GM18909 (cell line): Measurements from ENCODE around the gene CD19.
A peak's percentile ranks its signal among the peaks of the same experiment; 100 is the strongest.
"Not testable (repeated sequence)": the region's sequence is repeated elsewhere in the genome, so short reads cannot be mapped to it uniquely, and the experiment has no call there.

Source experiments
- ATAC-seq: cut with Tn5 transposase; IDR thresholded peaks from one replicate; pipeline ENCODE4 v1.9.1; 2021; ENCODE audit warnings: mild to moderate bottlenecking; ENCODE audit not compliant: unreplicated experiment, poor library complexity

The CD19 gene

DNA sequence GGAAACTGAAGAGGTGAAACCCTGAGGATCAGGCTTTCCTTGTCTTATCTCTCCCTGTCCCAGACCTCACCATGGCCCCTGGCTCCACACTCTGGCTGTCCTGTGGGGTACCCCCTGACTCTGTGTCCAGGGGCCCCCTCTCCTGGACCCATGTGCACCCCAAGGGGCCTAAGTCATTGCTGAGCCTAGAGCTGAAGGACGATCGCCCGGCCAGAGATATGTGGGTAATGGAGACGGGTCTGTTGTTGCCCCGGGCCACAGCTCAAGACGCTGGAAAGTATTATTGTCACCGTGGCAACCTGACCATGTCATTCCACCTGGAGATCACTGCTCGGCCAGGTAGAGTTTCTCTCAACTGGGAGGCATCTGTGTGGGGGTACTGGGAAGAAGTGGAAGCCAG lies 1.4 kb downstream of the CD19 start:
- ATAC-seq = no peak

DNA sequence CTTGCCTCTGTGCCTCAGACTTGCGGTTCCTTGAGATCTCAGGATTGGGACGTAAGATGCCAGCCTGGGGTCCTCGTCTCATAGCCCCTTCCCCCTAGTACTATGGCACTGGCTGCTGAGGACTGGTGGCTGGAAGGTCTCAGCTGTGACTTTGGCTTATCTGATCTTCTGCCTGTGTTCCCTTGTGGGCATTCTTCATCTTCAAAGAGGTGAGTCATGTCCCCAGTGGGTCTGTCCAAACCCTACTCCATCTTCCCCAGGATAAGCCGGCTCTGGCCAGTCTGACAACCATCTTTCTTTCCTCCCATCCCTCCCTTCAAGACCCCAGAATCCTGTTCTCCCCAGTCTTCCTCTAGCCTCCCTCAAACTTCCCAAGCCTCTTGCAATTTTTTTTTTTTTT lies 3.6 kb downstream of the CD19 start:
- ATAC-seq = no peak

DNA sequence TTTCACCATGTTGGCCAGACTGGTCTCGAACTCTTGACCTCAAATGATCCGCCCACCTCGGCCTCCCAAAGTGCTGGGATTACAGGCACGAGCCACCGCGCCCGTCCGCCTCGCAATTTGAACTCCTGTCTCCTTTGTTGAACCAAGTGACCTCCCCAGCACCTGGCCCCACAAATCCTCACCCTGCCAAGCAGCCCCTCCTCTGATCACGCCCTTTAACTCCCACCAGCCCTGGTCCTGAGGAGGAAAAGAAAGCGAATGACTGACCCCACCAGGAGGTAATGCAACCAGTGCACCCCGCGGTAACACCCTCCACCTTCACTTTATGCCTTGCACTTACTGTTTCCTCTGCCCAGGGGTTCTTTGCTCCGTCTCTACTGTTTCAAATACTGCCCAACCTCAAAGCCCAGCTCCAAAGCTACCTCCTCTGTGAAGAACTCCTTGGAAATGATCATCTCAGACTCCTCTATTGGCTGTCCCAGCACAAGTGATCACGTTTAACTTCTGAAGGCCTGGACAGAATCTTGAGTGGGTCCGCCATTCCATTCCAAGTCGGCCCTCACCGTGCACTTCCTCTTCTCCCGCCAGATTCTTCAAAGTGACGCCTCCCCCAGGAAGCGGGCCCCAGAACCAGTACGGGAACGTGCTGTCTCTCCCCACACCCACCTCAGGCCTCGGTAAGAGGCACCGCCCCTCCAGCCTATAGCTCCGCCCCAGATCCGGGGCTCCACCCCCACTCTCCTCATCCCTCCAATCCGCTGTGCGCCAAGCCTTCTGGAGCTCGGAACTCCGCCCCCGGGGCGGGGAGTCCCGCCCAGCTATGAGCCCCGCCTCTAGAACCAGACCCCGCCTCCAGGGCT lies 4.4 kb downstream of the CD19 start:
- peak; percentile 63 for ATAC-seq

DNA sequence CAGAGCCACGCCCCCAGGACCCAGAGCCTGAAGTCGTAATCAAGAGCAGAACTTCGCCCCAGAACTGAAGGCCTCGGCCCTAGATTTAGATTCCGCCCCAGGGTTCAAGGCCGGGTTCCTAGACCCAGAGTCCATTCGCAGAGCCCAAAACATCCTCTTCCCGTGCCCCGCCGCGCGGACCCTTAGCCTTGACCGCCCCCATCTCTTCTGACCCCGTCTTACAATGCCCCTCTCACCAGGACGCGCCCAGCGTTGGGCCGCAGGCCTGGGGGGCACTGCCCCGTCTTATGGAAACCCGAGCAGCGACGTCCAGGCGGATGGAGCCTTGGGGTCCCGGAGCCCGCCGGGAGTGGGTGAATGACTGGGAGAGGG lies 5.0 kb downstream of the CD19 start:
- no peak for ATAC-seq

DNA sequence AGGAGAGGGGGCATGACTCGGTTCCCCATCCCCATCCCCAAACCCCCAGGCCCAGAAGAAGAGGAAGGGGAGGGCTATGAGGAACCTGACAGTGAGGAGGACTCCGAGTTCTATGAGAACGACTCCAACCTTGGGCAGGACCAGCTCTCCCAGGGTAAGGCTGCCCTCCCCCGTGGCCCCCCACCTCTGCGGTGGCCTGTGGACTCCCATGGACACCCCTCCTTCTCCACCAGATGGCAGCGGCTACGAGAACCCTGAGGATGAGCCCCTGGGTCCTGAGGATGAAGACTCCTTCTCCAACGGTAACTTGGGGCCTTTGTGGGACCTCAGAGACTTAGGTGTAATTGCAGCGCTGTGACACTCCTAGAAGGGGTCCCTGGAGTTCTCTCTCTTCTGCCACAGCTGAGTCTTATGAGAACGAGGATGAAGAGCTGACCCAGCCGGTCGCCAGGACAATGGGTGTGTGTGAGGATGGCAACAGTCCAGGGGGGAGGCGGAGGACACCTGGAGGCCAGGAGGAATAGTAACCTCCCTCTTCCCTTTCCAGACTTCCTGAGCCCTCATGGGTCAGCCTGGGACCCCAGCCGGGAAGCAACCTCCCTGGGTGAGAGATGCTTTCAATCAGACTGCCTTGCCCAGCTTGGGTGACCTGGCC lies 5.6 kb downstream of the CD19 start:
- ATAC-seq = no peak

DNA sequence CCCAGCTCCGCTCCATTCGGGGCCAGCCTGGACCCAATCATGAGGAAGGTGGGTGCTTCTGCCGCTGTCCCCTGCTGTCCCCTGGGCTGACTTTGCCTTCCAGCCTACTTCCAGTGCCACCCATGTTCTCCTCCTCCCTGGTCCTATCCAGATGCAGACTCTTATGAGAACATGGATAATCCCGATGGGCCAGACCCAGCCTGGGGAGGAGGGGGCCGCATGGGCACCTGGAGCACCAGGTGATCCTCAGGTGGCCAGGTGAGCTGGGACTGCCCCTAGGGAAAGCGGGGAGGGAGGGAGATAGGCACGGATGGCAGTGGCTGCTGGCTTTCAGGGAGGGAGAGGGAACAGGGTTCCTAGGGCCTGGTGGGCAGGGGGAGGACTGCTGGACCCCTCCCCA lies 7.0 kb downstream of the CD19 start:
- ATAC-seq = no peak

DNA sequence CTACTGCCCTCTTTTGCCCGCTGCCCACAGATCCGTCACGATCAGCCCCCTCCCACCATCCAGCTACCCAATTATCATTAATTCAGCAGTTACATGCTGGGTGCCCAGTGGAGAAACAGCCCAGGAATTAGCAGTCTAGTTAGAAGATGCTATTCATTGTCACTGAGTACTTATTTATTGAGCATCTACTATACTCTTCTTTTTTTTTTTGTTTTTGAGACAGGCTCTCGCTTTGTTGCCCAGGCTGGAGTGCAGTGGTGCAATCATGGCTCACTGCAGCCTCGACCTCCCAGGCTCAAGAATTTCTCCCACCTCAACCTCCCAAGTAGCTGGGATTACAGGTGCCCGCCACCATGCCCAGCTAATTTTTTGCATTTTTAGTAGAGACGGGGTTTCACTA lies 8.1 kb downstream of the CD19 start:
- ATAC-seq = not testable (repeated sequence)

DNA sequence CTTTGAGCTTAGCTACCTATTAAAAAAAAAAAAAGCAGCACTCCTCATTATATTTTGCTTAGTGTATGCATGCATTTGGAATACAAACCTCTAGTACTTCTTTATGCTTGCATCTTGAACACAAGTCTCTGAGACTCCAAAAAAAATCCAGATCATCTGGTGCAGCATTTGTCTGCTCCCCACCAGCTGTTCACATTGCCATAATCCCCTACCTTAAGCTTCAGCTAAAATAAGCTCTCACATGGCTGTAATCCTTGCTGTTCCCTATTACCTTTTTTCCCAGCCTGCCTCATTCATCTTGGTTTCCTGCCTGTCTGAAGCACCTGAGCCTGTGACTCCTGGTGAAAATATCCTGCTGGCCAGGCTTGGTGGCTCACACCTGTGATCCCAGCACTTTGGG lies 11.5 kb downstream of the CD19 start:
- ATAC-seq = no peak

DNA sequence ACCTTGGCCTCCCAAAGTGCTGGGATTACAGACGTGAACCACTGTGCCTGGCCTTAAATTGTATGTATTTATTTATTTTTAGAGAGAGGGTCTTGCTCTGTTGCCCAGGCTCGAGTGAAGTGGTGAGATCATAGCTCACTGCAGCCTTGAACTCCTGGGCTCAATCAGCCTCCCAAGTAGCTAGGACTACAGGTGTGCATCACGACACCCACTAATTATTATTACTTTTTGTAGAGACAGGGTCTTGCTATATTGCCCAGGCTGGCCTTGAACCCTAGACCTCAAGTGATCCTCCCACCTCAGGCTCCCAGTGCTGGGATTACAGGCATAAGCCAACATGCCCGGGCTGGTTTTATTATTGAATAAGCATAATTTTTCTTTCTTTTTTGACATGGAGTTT lies 14.9 kb downstream of the CD19 start:
- ATAC-seq = no peak

DNA sequence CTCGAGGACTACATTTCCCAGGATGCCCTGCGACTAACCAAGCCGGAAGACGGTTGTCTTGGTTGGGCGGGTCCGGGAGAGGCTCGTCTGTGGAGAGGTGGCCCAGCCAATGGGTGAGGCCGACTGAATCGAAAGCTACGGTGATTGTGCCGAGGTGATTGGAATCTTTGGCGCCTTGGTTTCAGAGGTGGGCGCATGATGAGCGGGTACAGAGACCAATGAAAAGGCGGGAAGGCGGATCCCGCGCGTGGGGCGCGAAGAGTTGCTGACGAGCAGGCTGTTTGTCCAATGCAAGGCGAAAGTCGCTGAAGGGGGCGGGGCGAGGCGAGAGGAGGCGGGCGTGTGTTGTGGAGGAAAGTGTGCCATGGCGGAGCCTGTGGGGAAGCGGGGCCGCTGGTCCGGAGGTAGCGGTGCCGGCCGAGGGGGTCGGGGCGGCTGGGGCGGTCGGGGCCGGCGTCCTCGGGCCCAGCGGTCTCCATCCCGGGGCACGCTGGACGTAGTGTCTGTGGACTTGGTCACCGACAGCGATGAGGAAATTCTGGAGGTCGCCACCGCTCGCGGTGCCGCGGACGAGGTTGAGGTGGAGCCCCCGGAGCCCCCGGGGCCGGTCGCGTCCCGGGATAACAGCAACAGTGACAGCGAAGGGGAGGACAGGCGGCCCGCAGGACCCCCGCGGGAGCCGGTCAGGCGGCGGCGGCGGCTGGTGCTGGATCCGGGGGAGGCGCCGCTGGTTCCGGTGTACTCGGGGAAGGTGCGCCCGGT lies 19.1 kb downstream of the CD19 start, which contains the start of gene NFATC2IP:
Gene NFATC2IP, plus strand, starts transcription at position 290 of the 762 bp plus-strand sequence. Its CDS starts 75 bp downstream, at position 365.
- ATAC-seq = peak; percentile 95

DNA sequence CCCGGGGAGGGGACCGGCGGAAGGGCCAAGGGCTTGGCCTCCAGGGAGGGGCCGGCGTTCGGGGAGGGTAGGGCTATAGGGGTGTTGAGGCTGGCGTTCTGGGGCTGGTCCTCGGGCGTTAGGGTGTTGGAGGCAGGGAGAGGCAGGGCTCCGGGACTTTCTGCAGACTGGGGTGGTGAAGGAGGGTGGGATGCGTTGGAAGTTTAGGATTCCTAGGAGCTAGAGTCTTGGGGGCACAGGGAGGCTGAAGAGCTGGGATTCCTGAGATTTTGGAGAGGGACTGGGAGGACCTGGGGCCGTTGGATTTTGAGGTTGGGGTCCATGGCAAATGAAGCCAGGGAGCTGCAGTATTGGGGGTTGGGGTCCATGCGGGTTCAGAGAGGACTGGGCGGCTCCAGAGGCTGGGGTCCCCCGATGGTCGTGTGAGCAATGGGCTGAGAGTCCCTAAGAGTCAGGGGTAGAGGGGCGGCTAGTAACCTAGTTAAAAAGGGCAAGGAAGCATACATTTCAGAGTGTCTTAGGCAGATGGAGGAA lies 19.7 kb downstream of the CD19 start:
- no peak for ATAC-seq

DNA sequence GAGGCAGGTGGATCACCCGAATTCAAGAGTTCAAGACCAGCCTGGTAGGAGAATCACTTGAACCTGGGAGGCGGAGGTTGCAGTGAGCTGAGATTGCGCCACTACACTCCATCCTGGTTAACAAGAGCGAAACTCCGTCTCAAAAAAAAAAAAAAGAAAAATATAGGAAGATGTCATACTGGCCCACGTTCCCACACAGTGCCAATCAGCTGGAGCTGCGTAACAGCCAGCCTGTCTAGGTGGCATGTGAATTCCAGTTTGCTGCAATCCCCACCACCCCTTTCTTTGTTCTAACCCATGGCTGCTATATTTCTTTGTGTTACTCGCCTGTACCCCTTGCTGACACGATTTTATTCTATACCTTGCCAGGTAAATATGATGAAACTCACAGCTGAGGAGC lies 26.4 kb downstream of the CD19 start:
- no peak for ATAC-seq

DNA sequence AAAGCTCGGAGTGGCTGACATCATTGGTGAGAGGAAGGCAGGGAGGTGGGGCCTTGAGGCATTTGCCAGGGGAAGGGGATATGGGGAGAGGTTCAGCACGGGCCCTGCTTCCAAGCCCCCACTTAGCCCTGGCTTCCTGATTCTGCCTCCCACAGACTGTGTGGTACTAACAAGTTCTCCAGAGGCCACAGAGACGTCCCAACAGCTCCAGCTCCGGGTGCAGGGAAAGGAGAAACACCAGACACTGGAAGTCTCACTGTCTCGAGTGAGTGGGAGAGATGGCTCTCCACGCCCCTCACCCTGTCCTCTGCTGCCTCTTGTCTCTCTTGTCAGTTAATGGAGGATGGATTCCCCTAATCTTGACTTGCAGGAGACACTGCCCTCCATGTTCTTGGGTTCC lies 27.1 kb downstream of the CD19 start:
- no peak for ATAC-seq

DNA sequence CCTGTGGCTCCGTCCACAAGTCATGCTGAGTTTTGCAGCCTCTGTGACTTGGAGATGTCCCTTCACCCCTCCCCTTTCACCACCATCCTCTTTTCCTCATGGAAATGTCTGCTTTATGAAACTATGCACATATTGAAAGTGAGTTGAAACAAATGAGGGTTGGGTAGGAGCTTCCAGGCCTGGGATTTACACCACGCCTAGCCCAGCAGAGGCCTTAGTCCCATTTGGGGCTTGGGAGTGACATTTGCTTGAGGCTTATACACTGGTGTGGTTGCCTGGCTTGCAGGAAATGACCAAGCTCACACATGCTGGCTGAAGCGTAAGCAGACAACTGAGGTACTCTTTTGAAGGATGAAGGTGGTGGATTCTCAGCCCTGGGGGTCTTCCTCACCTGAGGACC lies 32.3 kb downstream of the CD19 start:
- no peak for ATAC-seq

DNA sequence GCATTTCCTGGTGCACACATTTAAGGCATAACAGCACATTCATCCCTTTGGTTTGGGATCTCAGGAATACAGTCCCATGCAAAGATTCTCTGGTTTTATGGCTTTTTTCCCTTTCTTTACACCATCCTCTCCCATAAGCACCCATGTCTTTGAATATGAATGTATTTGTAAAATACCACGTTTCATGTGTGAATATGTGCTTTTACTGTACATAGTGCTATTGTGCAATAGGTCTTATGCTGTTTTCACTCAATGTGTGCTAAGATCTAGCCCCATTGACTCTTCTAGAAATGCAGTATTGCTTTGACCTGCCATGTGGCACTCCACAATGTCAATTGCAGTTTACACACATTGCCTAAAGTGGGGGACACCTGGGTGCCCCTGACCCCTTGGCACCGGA lies 32.7 kb downstream of the CD19 start:
- no peak for ATAC-seq

DNA sequence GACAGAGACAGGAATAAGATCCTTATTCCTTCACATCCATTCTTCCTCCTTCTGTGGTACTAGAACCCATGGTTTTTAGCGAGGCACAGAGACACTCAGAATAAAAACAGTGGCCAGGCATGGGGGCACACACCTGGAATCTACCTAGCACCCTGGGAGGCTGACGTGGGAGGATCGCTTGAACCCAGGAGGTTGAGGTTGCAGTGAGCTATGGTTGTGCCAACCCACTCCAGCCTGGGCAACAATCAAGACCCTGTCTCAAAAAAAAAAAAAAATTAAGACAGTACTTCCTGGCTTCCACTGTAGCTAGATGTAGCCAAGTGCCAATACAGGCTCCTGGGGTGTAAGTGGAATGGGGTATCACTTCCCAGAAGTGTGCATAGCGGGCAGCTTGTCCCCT lies 35.4 kb downstream of the CD19 start:
- ATAC-seq = no peak

DNA sequence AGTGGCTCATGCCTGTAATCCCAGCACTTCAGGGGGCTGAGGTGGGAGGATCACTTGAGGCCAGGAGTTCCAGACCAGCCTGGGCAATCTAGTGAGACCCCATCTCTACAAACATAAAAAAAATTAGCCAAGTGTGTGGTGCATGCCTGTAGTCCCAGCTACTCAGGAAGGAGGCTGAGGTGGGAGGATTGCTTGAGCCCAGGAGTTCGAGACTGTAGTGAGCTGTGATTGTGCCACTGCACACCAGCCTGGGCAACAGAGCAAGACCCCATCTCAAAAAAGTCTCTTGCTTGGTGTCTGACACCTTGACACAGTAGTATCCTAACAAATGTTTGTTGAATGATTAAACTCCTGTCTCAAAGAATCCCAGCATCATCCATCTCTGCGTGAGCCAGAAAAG lies 37.9 kb downstream of the CD19 start:
- ATAC-seq = not testable (repeated sequence)

DNA sequence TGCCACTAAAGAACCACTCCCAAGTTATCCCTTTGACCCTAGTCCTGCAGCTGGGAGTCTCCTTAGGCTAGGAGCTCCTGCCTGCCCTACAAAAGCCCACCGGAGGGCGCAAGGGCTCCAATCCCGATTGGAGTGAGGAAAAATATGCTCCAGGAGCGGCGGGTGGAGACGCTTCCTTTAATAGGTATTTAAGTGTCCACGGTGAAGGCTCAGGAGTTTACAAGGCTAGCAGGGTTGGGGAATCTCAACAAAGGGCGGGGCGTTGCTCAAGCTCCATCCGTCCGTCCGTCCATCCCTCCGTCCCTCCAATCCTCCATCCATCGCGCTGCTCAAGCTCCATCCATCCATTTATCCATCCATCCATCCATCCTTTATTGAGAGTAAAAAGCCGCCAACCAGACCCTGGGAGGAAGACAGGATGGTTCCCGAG lies 42.3 kb downstream of the CD19 start:
- ATAC-seq = peak; percentile 17

DNA sequence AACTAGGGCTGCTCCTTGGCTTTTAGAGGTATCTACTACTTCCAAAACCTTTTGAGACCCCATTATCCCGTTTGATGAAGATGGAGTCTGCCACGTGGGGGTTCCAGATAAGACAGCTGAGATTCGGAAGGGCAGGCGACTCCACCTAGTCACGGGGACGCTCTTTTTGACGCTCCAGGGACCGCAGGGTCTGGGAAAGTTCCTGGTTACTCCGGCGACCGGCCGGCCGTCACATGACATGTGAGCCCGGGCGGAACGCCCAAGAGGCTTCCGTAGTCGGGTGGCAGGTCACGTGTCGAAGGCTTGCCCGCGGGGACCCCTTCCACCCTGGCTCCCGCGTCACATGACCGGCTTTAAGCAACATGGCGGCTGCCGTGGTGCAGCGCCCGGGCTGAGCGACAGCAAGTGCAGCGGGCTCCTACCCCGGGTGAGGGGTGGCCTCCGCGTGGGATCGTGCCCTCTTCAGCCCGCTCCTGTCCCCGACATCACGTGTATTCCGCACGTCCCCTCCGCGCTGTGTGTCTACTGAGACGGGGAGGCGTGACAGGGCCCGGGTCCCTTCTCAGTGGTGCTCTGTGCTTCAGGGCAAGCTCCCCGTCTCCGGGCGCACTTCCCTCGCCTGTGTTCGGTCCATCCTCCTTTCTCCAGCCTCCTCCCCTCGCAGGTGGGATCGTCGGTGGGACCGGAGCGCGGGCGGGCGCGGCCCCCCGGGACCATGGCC lies 42.8 kb downstream of the CD19 start, which contains the start of gene SPNS1:
Gene SPNS1, plus strand, starts transcription at position 342 of the 721 bp plus-strand sequence. Its CDS starts 374 bp downstream, at position 716.
- peak; percentile 91 for ATAC-seq

DNA sequence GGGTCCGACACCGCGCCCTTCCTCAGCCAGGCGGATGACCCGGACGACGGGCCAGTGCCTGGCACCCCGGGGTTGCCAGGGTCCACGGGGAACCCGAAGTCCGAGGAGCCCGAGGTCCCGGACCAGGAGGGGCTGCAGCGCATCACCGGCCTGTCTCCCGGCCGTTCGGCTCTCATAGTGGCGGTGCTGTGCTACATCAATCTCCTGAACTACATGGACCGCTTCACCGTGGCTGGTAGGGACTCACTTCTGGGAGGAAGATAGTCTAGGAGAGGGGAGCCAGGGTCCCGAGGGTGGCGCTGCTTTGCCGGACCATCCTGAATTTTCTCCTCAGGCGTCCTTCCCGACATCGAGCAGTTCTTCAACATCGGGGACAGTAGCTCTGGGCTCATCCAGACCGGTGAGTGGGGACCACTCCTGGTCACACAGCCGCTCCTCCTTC lies 43.4 kb downstream of the CD19 start:
- ATAC-seq = peak; percentile 18
